ENCODE data around the gene GPR137. TPM values are rescaled to one million over a fixed set of nuclear protein-coding genes. Genes with fewer than 3 reads are reported as not detected.

GPR137 gene
- total and polyA plus RNA-seq, 9 of the 15 experiments (the other 6 are each of a cell fraction or from before 2014, with no cell fraction given): 0.32 to 26.7 (median 10.7) TPM

DNA sequence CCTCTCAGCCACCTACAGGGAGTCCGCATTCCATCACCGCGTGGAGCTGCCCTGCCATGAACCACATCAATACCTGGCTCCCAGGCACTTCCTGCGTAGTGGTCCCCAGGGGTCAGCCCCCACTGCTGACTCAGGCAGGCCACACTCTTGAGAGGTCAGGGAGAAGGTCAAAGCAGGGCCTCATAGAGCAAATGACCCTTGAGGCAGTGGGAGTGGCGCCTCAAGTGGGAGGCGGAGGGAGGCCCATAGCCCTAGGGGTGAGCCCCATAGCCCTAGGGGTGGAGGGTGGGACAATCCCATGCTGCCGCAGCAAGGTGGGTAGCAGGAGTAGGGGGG is 37.2 kb downstream of the GPR137 start (continued):
- TF ChIP-seq, protein P1, sequence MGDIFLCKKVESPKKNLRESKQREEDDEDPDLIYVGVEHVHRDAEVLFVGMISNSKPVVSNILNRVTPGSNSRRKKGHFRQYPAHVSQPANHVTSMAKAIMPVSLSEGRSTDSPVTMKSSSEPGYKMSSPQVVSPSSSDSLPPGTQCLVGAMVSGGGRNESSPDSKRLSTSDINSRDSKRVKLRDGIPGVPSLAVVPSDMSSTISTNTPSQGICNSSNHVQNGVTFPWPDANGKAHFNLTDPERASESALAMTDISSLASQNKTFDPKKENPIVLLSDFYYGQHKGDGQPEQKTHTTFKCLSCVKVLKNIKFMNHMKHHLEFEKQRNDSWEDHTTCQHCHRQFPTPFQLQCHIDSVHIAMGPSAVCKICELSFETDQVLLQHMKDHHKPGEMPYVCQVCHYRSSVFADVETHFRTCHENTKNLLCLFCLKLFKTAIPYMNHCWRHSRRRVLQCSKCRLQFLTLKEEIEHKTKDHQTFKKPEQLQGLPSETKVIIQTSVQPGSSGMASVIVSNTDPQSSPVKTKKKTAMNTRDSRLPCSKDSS (IDR thresholded peaks at IDR 0.05; ENCODE audit: low read depth, partially characterized antibody): no peak
- TF ChIP-seq ZNF707 (CRISPR knock-in tag; conservative IDR thresholded peaks at IDR 0.05) (no peak), ESRRA (IDR thresholded peaks at IDR 0.05; ENCODE audit: borderline replicate concordance, low read depth) (peak; percentile 46; the same call in 1 of the 2 replicates), CBX5 (IDR thresholded peaks at IDR 0.05; ENCODE audit: borderline replicate concordance, low read depth) (no peak), HMG20A (CRISPR knock-in tag; conservative IDR thresholded peaks at IDR 0.05) (no peak), RBFOX2 (IDR thresholded peaks at IDR 0.05; ENCODE audit: low read depth, low read length) (peak; percentile 55; the same call in 1 of the 2 replicates), SLC30A9 (CRISPR knock-in tag; IDR thresholded peaks at IDR 0.05) (no peak), MEF2D (tag; conservative IDR thresholded peaks at IDR 0.05; ENCODE audit: low read depth) (no peak), TAF9B (IDR thresholded peaks at IDR 0.05; ENCODE audit: partially characterized antibody) (no peak), HNRNPK (IDR thresholded peaks at IDR 0.05; ENCODE audit: low read depth, low read length, poor library complexity, severe bottlenecking) (no peak), POLR2AphosphoS2 (IDR thresholded peaks at IDR 0.05; ENCODE audit: low read length) (peak; percentile 69; the same call in 1 of the 2 replicates), KLF6 (CRISPR knock-in tag; IDR thresholded peaks at IDR 0.05; ENCODE audit: borderline replicate concordance) (no peak)
- TF ChIP-seq, protein P2, sequence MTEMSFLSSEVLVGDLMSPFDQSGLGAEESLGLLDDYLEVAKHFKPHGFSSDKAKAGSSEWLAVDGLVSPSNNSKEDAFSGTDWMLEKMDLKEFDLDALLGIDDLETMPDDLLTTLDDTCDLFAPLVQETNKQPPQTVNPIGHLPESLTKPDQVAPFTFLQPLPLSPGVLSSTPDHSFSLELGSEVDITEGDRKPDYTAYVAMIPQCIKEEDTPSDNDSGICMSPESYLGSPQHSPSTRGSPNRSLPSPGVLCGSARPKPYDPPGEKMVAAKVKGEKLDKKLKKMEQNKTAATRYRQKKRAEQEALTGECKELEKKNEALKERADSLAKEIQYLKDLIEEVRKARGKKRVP (CRISPR knock-in tag; IDR thresholded peaks at IDR 0.05): no peak
- TF ChIP-seq, protein P3, sequence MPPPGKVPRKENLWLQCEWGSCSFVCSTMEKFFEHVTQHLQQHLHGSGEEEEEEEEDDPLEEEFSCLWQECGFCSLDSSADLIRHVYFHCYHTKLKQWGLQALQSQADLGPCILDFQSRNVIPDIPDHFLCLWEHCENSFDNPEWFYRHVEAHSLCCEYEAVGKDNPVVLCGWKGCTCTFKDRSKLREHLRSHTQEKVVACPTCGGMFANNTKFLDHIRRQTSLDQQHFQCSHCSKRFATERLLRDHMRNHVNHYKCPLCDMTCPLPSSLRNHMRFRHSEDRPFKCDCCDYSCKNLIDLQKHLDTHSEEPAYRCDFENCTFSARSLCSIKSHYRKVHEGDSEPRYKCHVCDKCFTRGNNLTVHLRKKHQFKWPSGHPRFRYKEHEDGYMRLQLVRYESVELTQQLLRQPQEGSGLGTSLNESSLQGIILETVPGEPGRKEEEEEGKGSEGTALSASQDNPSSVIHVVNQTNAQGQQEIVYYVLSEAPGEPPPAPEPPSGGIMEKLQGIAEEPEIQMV (tag; conservative IDR thresholded peaks at IDR 0.05; ENCODE audit: low read depth): no peak
- TF ChIP-seq, protein P4, sequence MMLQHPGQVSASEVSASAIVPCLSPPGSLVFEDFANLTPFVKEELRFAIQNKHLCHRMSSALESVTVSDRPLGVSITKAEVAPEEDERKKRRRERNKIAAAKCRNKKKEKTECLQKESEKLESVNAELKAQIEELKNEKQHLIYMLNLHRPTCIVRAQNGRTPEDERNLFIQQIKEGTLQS (IDR thresholded peaks at IDR 0.05): 0 out of 2 replicates have a peak, but pooled peaks have one; percentile 12
- TF ChIP-seq, protein P4 (CRISPR knock-in tag; conservative IDR thresholded peaks at IDR 0.05): no peak
- TF ChIP-seq, protein P5, sequence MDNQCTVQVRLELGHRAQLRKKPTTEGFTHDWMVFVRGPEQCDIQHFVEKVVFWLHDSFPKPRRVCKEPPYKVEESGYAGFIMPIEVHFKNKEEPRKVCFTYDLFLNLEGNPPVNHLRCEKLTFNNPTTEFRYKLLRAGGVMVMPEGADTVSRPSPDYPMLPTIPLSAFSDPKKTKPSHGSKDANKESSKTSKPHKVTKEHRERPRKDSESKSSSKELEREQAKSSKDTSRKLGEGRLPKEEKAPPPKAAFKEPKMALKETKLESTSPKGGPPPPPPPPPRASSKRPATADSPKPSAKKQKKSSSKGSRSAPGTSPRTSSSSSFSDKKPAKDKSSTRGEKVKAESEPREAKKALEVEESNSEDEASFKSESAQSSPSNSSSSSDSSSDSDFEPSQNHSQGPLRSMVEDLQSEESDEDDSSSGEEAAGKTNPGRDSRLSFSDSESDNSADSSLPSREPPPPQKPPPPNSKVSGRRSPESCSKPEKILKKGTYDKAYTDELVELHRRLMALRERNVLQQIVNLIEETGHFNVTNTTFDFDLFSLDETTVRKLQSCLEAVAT (IDR thresholded peaks at IDR 0.05): no peak
